Measurements from ENCODE around the gene RAB30. TPM values are rescaled to one million over a fixed set of nuclear protein-coding genes. Genes with fewer than 3 reads are reported as not detected.

The RAB30 gene
- total RNA-seq, 1 donor from 2014 or later = 18.4 TPM

GRCh38 chr11:83070731-83071566 is 748 bp downstream of the RAB30 start:
- peak; percentile 60 for DNase-seq (ENCODE audit: low spot score)

DNA sequence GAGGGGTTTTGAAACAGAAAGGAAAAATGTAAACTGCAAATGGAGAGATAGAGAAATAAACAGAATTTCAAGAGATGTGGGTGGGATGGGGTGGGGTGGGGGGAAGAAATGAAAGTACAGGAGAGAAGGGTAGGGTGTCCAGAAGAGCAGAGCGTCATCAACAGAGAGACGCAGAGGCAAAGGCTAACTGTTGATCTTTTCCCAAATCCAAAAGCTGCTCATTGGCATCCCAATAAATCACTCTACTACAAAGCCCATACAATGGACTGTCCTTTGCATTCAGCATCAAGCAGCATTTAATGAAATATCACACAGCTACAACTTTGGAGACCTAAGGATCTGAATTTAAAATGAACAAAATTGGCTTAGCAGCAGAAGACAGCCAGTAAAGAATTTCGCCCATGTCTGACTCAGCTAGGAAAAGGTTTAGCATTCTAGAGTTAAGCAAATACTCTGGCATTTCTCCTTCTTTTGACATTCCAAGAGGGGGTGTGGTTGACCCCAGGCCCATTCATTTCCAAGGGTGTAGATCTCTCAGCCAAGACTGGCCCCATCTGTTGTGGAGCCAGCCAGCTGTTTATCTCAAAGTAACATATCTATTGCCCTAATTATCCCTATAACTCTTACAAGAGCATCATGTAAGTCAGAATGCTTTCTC is 1.5 kb downstream of the RAB30 start:
- DNase-seq (ENCODE audit: low spot score) = no peak

DNA sequence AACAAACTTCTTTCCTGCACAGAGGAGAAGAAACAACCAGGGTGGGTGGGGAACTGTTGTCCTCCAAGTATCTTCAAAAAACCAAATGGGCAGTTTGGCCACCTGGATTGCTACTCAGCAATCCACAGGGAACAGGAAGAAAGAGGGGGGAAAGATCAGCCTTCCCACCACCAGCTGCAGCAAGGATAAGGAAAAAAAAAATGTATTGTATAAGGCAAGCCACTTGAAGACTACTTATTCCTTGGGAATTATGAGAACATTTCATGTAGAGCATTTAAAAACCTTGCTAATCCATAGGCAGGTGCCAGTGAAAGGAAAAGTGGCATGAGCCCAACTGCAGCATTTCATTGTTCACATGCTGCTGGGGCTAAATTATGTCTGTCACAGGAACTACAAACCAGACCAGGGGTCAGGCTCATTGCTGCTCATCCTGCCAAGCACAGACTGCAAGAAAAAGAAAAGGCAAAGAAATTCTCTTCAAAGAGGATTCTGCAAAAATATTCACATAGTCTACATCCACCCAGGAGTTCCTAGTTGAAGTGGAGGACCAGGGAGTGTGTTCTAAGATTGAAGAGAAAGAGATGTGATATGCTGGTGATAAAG is 2.2 kb downstream of the RAB30 start:
- DNase-seq (ENCODE audit: low spot score) = no peak

GRCh38 chr11:83068568-83068967 is 3.1 kb downstream of the RAB30 start:
- no peak for DNase-seq (ENCODE audit: low spot score)

DNA sequence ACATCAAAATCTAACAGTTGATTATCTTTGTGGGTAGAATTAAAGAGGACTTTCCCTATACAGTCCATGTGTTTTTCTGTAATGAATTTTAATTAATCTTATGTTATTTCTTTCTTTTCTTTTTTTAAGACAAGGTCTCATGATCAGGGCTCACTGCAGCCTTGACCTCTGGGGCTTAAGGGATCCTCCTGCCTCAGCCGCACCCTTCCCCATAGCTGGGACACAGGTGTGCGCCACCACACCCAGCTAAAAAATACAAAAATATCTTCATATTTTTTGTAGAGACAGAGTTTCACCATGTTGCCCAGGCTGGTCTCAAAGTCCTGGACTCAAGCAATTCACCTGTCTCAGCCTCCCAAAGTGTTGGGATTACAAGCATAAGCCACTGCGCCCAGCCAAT is 7.7 kb downstream of the RAB30 start:
- no peak for DNase-seq (ENCODE audit: low spot score)

DNA sequence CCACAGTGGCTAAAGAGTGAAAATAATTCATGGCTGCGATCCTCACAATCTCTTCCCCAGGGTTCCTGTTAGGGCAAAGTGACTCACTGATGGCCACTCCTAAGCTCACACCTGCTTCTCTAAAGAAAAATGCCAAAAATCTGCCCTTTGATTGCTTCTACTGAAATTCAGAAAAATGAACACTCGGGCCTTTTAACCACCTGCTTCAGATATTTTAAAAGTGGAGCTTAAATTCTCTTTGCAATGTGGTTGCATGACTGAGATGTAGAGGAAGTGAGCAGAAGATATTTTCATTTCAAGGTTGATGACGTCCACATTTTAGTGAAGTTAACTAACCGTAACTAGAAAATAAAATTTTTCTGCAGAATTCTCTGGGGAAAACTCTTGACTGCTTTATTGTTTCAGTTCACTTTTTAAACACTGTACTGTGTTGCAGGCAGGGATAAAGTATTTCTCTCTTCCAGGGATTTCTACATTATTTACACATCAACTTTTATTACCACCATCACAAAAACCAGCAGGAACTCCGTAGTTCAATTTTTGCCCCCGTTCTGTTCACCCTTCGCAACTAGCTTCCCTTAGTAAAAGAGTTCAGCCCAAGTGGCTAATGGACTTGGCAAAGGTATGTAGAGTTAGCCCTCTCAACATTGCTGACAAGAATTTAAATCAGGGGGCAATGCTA is 8.5 kb downstream of the RAB30 start:
- no peak for DNase-seq (ENCODE audit: low spot score)

DNA sequence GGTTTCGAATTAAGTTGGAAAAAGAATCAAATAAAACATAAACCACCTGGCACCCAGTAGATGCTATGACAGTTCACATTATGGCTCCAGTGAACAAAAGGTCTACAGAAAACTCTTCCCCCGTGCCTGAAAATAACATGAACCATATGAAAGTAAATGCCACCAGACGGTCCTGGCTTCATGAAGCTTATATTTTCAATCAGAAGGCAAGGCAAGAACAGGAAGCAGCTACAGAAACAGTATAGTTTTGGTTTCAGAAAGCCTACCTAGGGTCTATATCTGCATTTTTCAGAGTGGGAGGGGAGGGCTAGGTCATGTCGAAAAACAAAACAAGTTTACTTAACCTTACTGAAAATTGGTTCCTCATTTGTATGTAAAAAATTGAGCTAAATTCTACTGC is 9.8 kb downstream of the RAB30 start:
- no peak for DNase-seq (ENCODE audit: low spot score)

GRCh38 chr11:83060965-83061364 is 10.7 kb downstream of the RAB30 start:
- DNase-seq (ENCODE audit: low spot score) = no peak

- DNase-seq (ENCODE audit: low spot score) = no peak
Observed at GRCh38 chr11:83057721-83058120, 14.0 kb downstream of the RAB30 start.

DNA sequence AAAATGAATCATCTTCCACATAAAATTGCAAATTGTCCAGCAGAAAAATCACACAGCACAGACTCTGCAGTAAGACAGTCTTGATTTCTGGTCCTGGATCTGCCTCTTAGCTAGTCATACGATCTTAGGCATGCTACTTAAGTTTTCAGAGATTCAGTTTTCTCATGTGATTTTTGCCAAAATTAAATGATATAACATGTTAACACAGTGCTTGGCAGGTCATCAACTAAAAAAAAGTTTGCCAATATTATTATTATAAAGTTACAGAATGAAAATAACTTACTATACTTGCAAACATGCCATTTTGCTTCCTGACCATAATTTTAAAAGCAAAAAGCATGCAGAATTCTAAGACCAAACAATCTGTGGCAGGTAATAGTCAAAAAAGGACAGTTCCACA is 15.1 kb downstream of the RAB30 start:
- no peak for DNase-seq (ENCODE audit: low spot score)

DNA sequence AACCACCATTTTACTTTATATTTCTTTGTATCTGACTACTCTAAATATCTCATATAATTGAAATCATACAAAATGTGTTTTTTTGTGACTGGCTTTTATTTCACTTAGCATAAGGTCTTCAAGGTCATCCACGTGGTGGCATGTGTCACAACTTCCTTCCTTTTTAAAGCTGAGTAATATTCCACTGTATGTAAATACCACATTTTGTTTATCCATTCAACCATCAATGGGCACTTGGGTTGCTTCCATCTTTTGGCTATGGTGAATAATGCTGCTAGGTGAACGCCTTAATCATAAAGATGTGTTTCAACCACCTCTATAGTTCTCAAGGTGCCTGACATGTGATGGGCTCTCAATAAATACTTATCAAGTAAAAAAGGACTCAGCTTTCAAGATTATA is 15.5 kb downstream of the RAB30 start:
- DNase-seq (ENCODE audit: low spot score) = no peak

GRCh38 chr11:83054904-83055380 is 16.8 kb downstream of the RAB30 start:
- no peak for DNase-seq (ENCODE audit: low spot score)

- DNase-seq (ENCODE audit: low spot score) = no peak
Observed at GRCh38 chr11:83054001-83054400, 17.7 kb downstream of the RAB30 start.

DNA sequence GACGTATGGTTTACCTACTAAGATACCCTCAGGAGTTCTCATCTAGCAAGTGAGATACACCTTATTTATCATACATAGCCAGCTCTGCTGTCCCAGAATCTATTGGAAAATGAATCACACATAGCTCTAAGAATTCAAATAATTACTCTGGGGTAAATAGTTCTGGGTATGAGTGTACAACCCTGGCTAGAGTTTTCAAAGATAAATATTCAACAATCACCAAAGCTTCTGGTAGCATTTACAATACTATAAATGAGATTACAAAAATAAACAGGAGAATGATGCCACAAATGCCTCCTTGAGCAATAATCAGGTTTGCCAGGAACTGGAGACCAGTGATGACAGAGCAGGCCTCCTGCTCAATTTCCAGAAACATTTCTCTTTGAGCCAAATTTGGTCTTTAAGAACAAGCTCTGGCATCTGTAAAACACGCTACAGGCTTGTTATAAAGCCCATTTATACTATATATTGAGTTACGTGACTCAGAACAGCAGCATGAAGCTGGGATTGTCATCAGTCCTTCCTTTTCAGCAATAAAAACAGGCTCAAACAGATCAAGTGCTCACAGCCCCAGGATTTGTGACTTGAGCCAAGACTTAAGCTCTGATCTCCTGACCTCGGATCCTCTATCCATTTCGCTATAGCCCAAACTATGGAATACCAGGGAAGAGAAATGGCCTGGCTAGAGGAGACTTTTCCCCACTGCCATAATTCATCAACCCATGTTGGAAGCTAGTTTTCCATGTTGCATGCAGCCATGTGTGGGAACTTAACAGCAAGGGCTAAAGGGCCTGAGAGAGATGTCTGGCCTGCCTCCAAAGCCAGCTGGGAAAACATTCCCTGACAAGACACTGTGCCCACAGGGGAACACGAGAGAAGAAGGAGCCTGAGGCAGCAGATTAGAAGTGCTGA is 19.7 kb downstream of the RAB30 start:
- DNase-seq (ENCODE audit: low spot score) = peak; percentile 72

GRCh38 chr11:83047515-83048225 is 24.0 kb downstream of the RAB30 start:
- no peak for DNase-seq (ENCODE audit: low spot score)

- DNase-seq (ENCODE audit: low spot score) = no peak
Observed at GRCh38 chr11:83046621-83047172, 25.0 kb downstream of the RAB30 start.

- no peak for DNase-seq (ENCODE audit: low spot score)
Observed at GRCh38 chr11:83044958-83045712, 26.6 kb downstream of the RAB30 start.

DNA sequence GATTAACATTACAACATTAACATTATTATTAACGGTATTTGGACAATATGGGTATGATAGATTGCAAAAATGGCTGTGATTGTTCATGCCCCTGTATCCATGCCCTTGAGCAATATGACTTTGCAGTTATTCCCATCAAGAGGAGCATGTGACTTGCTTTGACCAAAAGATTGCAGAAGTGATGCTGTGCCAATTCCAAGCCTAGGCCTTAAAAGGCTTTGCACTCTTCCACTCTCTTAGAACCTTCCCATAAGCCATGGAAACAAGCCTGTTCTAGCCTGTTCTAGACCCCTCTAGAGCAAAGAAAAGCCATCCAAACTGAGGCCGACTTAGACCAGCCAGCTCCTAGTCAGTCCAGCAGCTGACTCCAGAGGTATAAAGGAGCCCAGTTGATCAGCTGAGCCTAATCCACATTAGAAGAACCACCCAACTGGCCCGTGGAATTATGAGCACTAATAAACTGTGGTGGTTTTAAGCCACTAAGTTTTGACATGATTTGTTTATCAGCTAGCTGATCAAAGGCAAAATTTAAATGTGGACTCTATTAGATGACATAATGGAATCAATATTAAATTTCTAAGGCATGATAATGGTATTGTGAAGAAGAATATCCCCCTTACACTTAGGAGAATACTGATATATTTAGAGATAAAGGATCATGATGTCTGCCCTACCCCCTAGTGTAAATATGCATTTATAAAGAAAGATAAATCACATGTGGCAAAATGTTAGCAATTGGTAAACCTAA is 28.6 kb downstream of the RAB30 start:
- DNase-seq (ENCODE audit: low spot score) = no peak

DNA sequence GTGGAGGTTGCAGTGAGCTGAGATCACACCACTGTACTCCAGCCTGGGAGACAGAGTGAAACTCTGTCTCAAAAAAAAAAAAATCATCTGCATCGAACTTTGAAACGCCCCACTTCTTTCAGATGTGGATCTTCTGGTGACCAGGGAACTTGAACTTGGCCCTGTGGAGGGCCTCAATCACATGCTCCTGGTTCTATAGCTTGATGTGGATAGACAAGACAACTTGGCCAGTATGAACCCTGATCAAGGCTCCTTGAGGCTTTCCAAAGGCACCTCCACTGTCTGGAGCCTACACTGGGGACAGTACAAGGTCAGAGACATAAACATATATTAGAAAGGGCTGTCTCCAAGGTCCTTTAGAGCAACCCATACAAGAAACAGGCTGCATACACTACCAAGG is 30.6 kb downstream of the RAB30 start:
- no peak for DNase-seq (ENCODE audit: low spot score)

Data from ureter (tissue), 1 donor.